Astrocyte of the spinal cord (primary cell): Measurements from ENCODE around the gene MTMR3.

Experiments used
- DNase-seq: peaks from one replicate; pipeline ENCODE4 v3.0.0; 2011; ENCODE audit warnings: low read depth, low spot score
- H3K4me3 ChIP-seq: 2 replicates; pipeline ENCODE4 v1.5.1; 2011; ENCODE audit warnings: low read depth, mild to moderate bottlenecking, low read length, moderate library complexity
- in situ Hi-C: cut with HindIII; loops from 2 replicates; pipeline ENCODE4 v1.10.0; 2017; ENCODE audit warnings: low sequenced_read_pairs
- TF ChIP-seq, protein P1 (sequence below): IDR thresholded peaks from 2 replicates; pipeline ENCODE4 v1.5.1; 2012; ENCODE audit warnings: low read depth, mild to moderate bottlenecking, low read length, inconsistent platforms

The MTMR3 gene

DNA sequence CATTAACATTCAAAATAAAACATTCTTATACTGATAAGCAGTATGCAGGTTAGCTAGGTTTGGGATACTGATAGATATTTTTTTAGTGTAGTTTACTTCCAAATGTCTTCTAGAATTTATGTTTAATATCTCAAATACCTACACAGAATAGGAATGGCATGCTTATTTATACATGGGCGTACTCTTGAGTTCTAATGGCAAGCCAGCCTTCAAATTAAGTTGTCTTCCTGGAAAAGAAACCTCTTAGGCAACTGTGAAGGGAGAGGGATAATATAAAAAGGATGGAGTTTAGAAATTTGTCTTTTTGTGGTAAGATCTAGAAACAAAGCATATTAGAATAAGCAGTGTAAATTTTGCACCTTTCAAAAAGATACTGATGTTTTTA lies 65.4 kb downstream of the MTMR3 start:
- in situ Hi-C loops = no loop called here
- TF ChIP-seq, protein P1, sequence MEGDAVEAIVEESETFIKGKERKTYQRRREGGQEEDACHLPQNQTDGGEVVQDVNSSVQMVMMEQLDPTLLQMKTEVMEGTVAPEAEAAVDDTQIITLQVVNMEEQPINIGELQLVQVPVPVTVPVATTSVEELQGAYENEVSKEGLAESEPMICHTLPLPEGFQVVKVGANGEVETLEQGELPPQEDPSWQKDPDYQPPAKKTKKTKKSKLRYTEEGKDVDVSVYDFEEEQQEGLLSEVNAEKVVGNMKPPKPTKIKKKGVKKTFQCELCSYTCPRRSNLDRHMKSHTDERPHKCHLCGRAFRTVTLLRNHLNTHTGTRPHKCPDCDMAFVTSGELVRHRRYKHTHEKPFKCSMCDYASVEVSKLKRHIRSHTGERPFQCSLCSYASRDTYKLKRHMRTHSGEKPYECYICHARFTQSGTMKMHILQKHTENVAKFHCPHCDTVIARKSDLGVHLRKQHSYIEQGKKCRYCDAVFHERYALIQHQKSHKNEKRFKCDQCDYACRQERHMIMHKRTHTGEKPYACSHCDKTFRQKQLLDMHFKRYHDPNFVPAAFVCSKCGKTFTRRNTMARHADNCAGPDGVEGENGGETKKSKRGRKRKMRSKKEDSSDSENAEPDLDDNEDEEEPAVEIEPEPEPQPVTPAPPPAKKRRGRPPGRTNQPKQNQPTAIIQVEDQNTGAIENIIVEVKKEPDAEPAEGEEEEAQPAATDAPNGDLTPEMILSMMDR = no peak

DNA sequence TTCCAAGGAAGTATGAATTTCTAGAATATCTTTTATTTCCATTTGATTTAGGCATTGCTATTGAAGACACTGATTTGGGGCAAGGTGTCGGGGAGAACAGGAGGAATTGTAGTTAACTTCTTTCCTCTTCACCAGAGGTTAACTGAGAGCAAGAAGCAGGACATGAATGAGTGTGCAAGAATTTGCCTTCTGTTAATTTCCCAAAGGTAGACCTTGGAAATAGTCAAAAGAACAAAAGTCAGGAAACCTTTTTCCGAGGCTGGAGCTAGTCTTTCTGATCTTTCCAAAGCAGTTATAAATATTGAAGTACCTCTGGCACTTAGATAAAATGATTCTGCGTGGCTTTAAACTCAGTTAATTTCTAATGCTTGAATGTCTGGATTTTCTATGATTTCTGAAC lies 66.9 kb downstream of the MTMR3 start:
- no peak for DNase-seq
- in situ Hi-C loops = no loop called here
- TF ChIP-seq, protein P1 = no peak
- H3K4me3 ChIP-seq = no peak overlapping the region

More for the DNA sequence above, 65.4 kb downstream of the MTMR3 start:
- DNase-seq = no peak
- no peak overlapping the region for H3K4me3 ChIP-seq

GRCh38 chr22:29951791-29952413 lies 68.9 kb downstream of the MTMR3 start:
- in situ Hi-C loops = no loop called here
- TF ChIP-seq, protein P1 = no peak
- no peak for DNase-seq
- H3K4me3 ChIP-seq = no peak overlapping the region

- TF ChIP-seq, protein P1 = no peak
- DNase-seq = no peak
- in situ Hi-C loops = no loop called here
- no peak overlapping the region for H3K4me3 ChIP-seq
These were observed 71.4 kb downstream of the MTMR3 start for GRCh38 chr22:29954203-29954855.

DNA sequence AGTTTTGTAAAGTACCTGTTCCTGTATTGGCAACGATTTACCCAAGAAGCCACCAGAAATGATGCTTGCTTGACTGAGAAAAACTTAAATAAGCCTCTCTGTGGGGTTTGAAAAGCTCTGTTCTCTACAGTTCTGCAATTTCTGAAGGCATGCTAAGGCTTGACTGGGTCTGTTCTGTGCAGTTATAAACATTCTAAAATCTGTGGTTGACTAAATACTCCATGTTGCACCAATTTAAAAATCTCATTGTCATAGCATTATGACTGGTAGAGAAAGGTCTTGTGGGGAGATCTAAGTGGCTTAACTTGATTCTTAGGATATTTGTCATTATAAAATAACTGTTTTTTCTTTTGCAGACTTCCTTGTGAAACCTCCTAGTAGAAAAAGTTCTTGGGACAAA lies 73.7 kb downstream of the MTMR3 start:
- TF ChIP-seq, protein P1 = no peak
- no peak overlapping the region for H3K4me3 ChIP-seq
- in situ Hi-C loops = no loop called here
- DNase-seq = no peak

GRCh38 chr22:29958170-29958569 lies 75.2 kb downstream of the MTMR3 start:
- DNase-seq = no peak
- no peak overlapping the region for H3K4me3 ChIP-seq
- in situ Hi-C loops = no loop called here
- TF ChIP-seq, protein P1 = no peak
